ENCODE measurements around the gene NUF2. TPM values are rescaled to one million over a fixed set of nuclear protein-coding genes. Genes with fewer than 3 reads are reported as not detected.

The NUF2 gene
- total RNA-seq, 1 experiment from 2014 or later = 30.7 TPM

- no peak overlapping the region for H4K91ac ChIP-seq (ENCODE audit: insufficient read length, low read depth, low read length)
- peak; percentile 28 for DNase-seq
- H4K5ac ChIP-seq (ENCODE audit: insufficient read length, low read depth, low read length) = no peak overlapping the region
- H3K4ac ChIP-seq (ENCODE audit: low read depth, low read length) = no peak overlapping the region
- no peak overlapping the region for H2BK12ac ChIP-seq (ENCODE audit: insufficient read length, low read depth, low read length)
- no peaks in the 10 kb centered on the region for H3K79me2 ChIP-seq (ENCODE audit: insufficient read depth, low read length)
- Mint-ChIP-seq H3K27me3 (ENCODE audit: low read depth) (no peaks in the 10 kb centered on the region), H3K4me1 (peaks cover 3 to 8% of the 10 kb centered on the region in 2 experiments), H3K27ac (no peak overlapping the region), H3K36me3 (ENCODE audit: insufficient read depth in 1 of 3, low read depth in 3 of 3) (peaks cover 0 to 3% (median 1%) of the 10 kb centered on the region in 3 experiments; a peak in 3 of 7 replicates), H3K4me3 (no peak overlapping the region), H3K9me3 (no peaks in the 10 kb centered on the region)
- no peak overlapping the region for H2BK20ac ChIP-seq (ENCODE audit: low read depth, low read length, poor library complexity, severe bottlenecking)
- no peak overlapping the region for H3K56ac ChIP-seq (ENCODE audit: insufficient read length, low read depth, low read length)
- no peak overlapping the region for H2BK5ac ChIP-seq (ENCODE audit: insufficient read length, low read length)
- peak; percentile 76 for TF ChIP-seq CTCF (conservative IDR thresholded peaks at IDR 0.05)
- no peaks in the 10 kb centered on the region for H3K23me2 ChIP-seq (ENCODE audit: insufficient read length, low read depth, low read length, poor library complexity, severe bottlenecking)
- no peak overlapping the region for H3K27ac ChIP-seq (ENCODE audit: insufficient read length, low read depth, low read length)
- no peaks in the 10 kb centered on the region for H3K4me1 ChIP-seq (ENCODE audit: insufficient read depth, low read length)
- no CpG with 5 or more reads among the region's 5 CpGs for WGBS (ENCODE audit: extremely low coverage, insufficient read length, low lambda C conversion rate)
- no peak overlapping the region for H3K23ac ChIP-seq (ENCODE audit: insufficient read length, low read depth, low read length)
- H2BK15ac ChIP-seq (ENCODE audit: low read depth, low read length) = no peak overlapping the region
- no peak overlapping the region for H3K9ac ChIP-seq (ENCODE audit: extremely low read depth, insufficient read length, low read length)
- H4K20me1 ChIP-seq (ENCODE audit: control insufficient read depth, insufficient read depth, insufficient read length) = no peaks in the 10 kb centered on the region
- no peak overlapping the region for H2AK5ac ChIP-seq (ENCODE audit: insufficient read length, low read length)
- H3K18ac ChIP-seq (ENCODE audit: insufficient read length, low read depth, low read length) = no peak overlapping the region
- H2BK120ac ChIP-seq (ENCODE audit: low read depth, low read length, poor library complexity, severe bottlenecking) = no peak overlapping the region
- H3K9me3 ChIP-seq (ENCODE audit: control insufficient read depth, low read depth, low read length) = no peaks in the 10 kb centered on the region
- H3K4me2 ChIP-seq (ENCODE audit: insufficient read depth, insufficient read length, low read length) = no peak overlapping the region
- H3K79me1 ChIP-seq (ENCODE audit: insufficient read depth, low read depth, low read length, poor library complexity, severe bottlenecking) = no peaks in the 10 kb centered on the region
- H4K8ac ChIP-seq (replicated peaks; ENCODE audit: insufficient read length, low read depth, low read length) = no peak overlapping the region
- H2AFZ ChIP-seq (ENCODE audit: low read length) = no peak overlapping the region
- no peak overlapping the region for H3K14ac ChIP-seq (ENCODE audit: insufficient read depth, low read length)
- H3T11ph ChIP-seq (ENCODE audit: low read length) = no peak overlapping the region
- no peaks in the 10 kb centered on the region for H3K27me3 ChIP-seq (ENCODE audit: insufficient read depth, low read length)
Measured at GRCh38 chr1:163361123-163361934, 39.6 kb downstream of the NUF2 start.

Measured in H9 (cell line).